Fibroblast of villous mesenchyme (primary cell): Measurements from ENCODE around the gene NR3C2. TPM values are rescaled to one million over a fixed set of nuclear protein-coding genes. Genes with fewer than 3 reads are reported as not detected.

ENCODE experiments used
- DNase-seq: peaks from one replicate; pipeline ENCODE4 v3.0.0-alpha.2; 2010; ENCODE audit warnings: low read depth
- H3K4me3 ChIP-seq: 2 replicates; pipeline ENCODE4 v1.5.1; 2011; ENCODE audit warnings: low read depth, mild to moderate bottlenecking, low read length
- CTCF ChIP-seq: IDR thresholded peaks from 2 replicates; pipeline ENCODE4 v1.5.1; 2012; ENCODE audit warnings: low read depth, mild to moderate bottlenecking, low read length; ENCODE audit not compliant: insufficient read depth
- total RNA-seq: library from RNA; depleted of rRNA; stranded (reverse); fragments of >200 nt; gene quantifications from 2 replicates; pipeline ENCODE4 v1.2.3, GENCODE V29; 2012

The NR3C2 gene
- total RNA-seq, 1 donor = under 0.01 TPM

- no peak for DNase-seq
- no peak overlapping the region for H3K4me3 ChIP-seq
- no peak for TF ChIP-seq CTCF
Observed at GRCh38 chr4:148182230-148182911, 259.8 kb downstream of the NR3C2 start.

- no peak for TF ChIP-seq CTCF
- DNase-seq = no peak
- no peak overlapping the region for H3K4me3 ChIP-seq
Observed at GRCh38 chr4:148173397-148174017, 268.7 kb downstream of the NR3C2 start.

DNA sequence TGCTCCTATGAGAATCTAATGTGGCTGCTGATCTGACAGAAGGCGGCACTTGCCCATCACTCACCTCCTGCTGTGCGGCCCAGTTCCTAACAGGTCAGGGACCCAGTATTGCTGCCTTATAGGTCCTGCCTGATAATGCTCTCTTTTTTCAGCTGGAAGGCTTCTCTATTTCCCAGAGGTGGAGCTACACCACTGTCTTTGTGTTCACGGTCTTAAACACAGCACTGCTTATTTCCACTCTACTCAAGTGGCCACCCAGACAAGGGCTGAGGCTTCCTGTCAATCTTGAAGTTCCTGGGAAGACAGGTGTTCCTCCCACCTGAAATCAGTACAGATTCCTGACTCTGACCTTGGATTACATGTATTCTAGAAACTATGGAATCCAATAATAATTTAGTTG lies 270.6 kb downstream of the NR3C2 start:
- DNase-seq = no peak
- no peak overlapping the region for H3K4me3 ChIP-seq
- no peak for TF ChIP-seq CTCF

DNA sequence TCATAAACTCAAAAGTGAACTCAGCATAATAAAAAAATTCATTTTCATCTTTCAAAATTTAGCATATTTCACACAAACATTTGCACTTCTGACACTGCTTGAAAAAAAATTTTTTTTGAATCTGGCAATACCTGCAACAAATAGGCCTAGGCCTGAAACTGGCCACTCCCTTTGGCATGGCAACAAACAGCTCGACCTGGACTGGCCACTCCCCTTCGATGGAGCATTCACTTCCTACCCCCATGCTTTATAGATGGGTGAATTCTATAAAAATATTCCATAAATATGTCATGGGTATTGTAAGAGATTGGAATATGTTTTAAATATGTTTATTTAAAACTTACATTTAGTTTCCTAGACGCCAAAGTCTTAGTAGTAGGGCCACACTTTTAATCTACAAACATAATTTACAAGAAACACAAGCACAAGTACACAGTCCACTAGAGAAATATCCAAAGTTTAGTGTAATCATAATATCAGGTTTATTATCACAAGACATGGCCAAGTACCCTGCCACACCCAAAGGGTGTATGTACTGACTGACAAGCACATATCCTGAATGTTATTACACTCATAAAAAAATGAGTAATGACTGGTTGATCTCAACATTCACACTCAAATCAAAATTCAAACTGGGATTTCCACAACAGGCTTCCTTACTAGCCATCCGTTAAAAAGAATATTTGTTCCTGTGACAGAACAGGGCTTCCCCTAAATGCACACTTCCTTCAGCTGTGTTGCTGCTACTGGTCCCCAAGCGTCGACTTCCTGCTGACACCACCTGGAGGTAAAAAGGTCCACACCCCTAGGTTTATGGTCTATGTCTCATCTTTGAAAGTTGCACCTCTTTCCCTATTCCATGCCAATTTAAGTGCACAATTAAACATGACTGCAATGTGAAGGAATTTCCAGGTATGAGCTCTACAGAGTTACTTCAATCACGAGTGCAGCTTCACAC lies 271.5 kb downstream of the NR3C2 start:
- no peak overlapping the region for H3K4me3 ChIP-seq
- TF ChIP-seq CTCF = no peak
- no peak for DNase-seq

DNA sequence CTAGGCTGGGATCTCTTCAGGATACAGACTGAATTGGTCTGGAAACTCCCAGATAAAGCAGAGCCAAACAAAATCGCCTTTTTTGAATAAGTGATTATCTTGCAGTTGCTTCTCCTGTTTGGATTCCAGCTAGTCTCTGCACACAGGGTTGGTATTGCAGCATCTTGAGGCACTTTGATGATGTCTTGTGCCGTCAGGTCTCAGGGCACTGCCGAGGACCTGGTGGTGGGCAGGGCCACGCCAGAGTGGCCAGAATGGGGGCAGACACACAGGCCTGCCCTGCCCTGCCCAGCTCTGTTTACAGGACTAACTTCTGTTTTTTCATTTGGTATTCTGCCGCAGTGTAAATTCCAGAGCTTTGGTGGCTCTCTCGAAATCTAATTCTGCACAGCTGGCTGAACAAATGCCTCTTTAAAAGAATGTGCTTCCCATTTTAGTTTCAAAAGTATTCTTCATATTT lies 276.1 kb downstream of the NR3C2 start:
- DNase-seq = no peak
- TF ChIP-seq CTCF = no peak
- H3K4me3 ChIP-seq = no peak overlapping the region

- TF ChIP-seq CTCF = no peak
- H3K4me3 ChIP-seq = no peak overlapping the region
- no peak for DNase-seq
Observed at GRCh38 chr4:148164557-148164956, 277.7 kb downstream of the NR3C2 start.
